Common myeloid progenitor, CD34-positive (primary cell): ENCODE results near the gene SUCLG1.

Experiments used
- CTCF ChIA-PET: fragments of 350-600 bp; sonication (Branson Sonifier 250); formaldehyde crosslinking; loops from one replicate; lab custom pipeline; 2021; ENCODE audit warnings: antibody characterized with exemption; lab: Charles Lee
- POLR2A ChIA-PET: fragments of 350-600 bp; sonication (Branson Sonifier 250); formaldehyde crosslinking; loops from one replicate; lab custom pipeline; 2021; ENCODE audit warnings: antibody characterized with exemption; lab: Charles Lee
- DNase-seq, 3 donors: peaks; one replicate each; pipeline versions ENCODE4 v3.0.0 to v3.0.0-alpha.2; 2013
- H3K27ac ChIP-seq, 2 experiments: 1 replicate in 1 of 2; 2 replicates in 1 of 2; pipeline ENCODE4 v1.7.0; 2013; ENCODE audit warnings: inconsistent platforms in 2 of 2, low read length in 2 of 2, mild to moderate bottlenecking in 2 of 2, low read depth in 1 of 2, moderate library complexity in 1 of 2; ENCODE audit not compliant: severe bottlenecking in 2 of 2, insufficient read depth in 1 of 2, poor library complexity in 1 of 2
- H3K27me3 ChIP-seq, 5 experiments: replicated peaks in 2 of 5; 1 replicate in 3 of 5; 2 replicates in 2 of 5; pipeline versions ENCODE4 v1.6.1 to v1.7.0; 2013; ENCODE audit warnings: low read length in 4 of 5, mild to moderate bottlenecking in 2 of 5, moderate library complexity in 2 of 5, inconsistent platforms in 1 of 5; ENCODE audit not compliant: insufficient read depth in 5 of 5, control insufficient read depth in 4 of 5
- H3K36me3 ChIP-seq, 4 experiments: 1 replicate in 2 of 4; 2 replicates in 2 of 4; pipeline versions ENCODE4 v1.6.1 to v1.7.0; 2013; ENCODE audit warnings: low read length in 3 of 4, control low read depth in 1 of 4, mild to moderate bottlenecking in 1 of 4; ENCODE audit not compliant: control insufficient read depth in 4 of 4, insufficient read depth in 4 of 4
- H3K4me1 ChIP-seq, 4 experiments: 1 replicate in 3 of 4; 2 replicates in 1 of 4; pipeline versions ENCODE4 v1.6.1 to v1.7.1; 2013; ENCODE audit warnings: low read length in 3 of 4, mild to moderate bottlenecking in 3 of 4, control low read depth in 1 of 4, inconsistent platforms in 1 of 4, moderate library complexity in 1 of 4; ENCODE audit not compliant: control insufficient read depth in 4 of 4, insufficient read depth in 4 of 4; ENCODE audit errors: control extremely low read depth in 1 of 4
- H3K4me3 ChIP-seq, 7 experiments: 1 replicate in 4 of 7; 2 replicates in 3 of 7; pipeline versions ENCODE4 v1.5.1 to v1.7.0; 2013; ENCODE audit warnings: mild to moderate bottlenecking in 7 of 7, low read length in 6 of 7, moderate library complexity in 6 of 7, inconsistent platforms in 2 of 7, low read depth in 2 of 7, control low read depth in 1 of 7; ENCODE audit not compliant: insufficient read depth in 4 of 7, control insufficient read depth in 1 of 7; ENCODE audit errors: extremely low read depth in 1 of 7
- H3K9me3 ChIP-seq, 5 experiments: 1 replicate in 4 of 5; 2 replicates in 1 of 5; pipeline versions ENCODE4 v1.6.1 to v1.7.1; 2013; ENCODE audit warnings: low read length in 4 of 5, mild to moderate bottlenecking in 2 of 5, inconsistent platforms in 1 of 5, low read depth in 1 of 5, moderate library complexity in 1 of 5; ENCODE audit not compliant: control insufficient read depth in 4 of 5, insufficient read depth in 2 of 5; ENCODE audit errors: control extremely low read depth in 1 of 5
- WGBS: methylation state at CpG from one replicate; pipeline ENCODE4 v1.1.5; 2013; ENCODE audit not compliant: insufficient coverage; 5-methylcytosine and 5-hydroxymethylcytosine counted together

Gene SUCLG1

DNA sequence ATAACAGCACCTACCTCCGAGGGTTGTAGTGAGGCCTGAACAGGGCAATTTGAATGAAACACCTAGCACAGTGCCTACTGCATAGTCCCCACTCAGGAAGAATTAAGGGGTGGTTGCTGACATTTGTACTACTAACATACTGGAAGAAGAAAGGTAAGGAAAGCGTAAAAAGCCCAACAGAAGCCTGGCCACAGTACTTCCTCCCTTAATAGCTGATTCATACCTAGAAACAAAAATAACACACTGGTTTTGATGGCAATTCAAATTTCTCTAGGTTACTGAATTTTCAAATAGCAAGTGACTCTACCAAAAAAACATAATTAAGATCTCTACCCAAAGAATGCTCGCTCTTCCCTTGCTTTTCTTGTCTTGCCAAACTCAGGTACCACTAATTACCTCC is 16.2 kb downstream of the SUCLG1 start:
- peak overlapping the region; percentile 51 to 70 for H3K27ac ChIP-seq
- H3K27me3 ChIP-seq, result no peaks in the 10 kb centered on the region
- H3K36me3 ChIP-seq, result peaks cover 16 to 67% (median 32%) of the 10 kb centered on the region in 4 experiments
- peak in 2 of 3 donors; percentile 35 to 53 for DNase-seq
- H3K4me3 ChIP-seq, result peak overlapping the region in 2 of 7 experiments; percentile 1 to 9
- CTCF ChIA-PET, result no interaction called here
- 83% methylated on average over 1 of the region's 3 CpGs for WGBS
- H3K9me3 ChIP-seq, result peaks cover 0 to 5% (median 0%) of the 10 kb centered on the region in 5 experiments
- H3K4me1 ChIP-seq, result peaks cover 0 to 23% (median 10%) of the 10 kb centered on the region in 4 experiments
- POLR2A ChIA-PET, result interaction anchor here (1.0 kb wide), 1 partner anchor 18 kb away, joined by 4 read pairs; no protein-coding TSS in a partner anchor

DNA sequence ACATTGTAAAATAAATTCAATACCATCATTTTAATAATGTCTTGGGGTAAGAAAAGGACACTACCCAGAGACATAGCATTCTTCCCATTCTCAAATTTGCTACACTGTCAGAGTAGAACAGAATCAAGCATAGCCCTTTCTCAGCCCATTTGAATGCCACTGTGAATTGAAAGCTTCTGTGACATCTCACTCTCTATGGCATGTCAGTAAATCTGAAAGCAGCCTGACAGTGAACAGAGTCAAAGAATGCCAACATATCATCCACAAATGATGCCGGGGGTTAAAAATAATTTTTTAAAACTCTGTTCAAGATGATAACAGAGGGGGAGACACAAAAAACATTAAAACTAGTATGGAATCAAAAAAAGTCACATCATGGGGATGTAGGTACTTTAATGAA is 17.6 kb downstream of the SUCLG1 start:
- H3K27ac ChIP-seq, result no peak overlapping the region
- H3K9me3 ChIP-seq, result peaks cover 0 to 5% (median 0%) of the 10 kb centered on the region in 5 experiments
- no peak overlapping the region for H3K4me3 ChIP-seq
- no peak for DNase-seq
- no peaks in the 10 kb centered on the region for H3K27me3 ChIP-seq
- peaks cover 0 to 21% (median 10%) of the 10 kb centered on the region in 4 experiments for H3K4me1 ChIP-seq
- peaks cover 19 to 72% (median 36%) of the 10 kb centered on the region in 4 experiments for H3K36me3 ChIP-seq
- POLR2A ChIA-PET, result no interaction called here
- 100% methylated on average over 1 of the region's 1 CpG for WGBS
- CTCF ChIA-PET, result no interaction called here

DNA sequence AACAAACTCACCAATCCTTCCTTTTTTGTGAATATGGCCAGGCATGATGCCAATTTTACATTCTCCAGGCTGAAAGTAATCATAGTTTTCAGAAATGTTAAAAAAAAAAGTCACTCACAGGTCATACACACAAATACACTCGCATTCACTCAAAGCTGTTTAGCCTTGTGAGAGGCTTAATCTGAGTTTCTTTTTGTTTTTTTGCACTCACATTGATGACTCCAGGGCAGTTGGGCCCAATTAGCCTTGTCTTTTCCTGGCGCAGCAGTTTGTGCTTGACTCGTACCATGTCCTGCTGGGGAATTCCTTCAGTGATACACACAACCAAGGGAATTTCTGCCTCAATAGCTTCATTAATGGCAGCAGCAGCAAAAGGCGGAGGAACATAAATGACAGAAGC is 18.0 kb downstream of the SUCLG1 start:
- Histone ChIP-seq H3K9me3 (peaks cover 0 to 5% (median 0%) of the 10 kb centered on the region in 5 experiments), H3K36me3 (peaks cover 19 to 72% (median 37%) of the 10 kb centered on the region in 4 experiments), H3K4me3 (no peak overlapping the region), H3K4me1 (peaks cover 0 to 21% (median 10%) of the 10 kb centered on the region in 4 experiments), H3K27ac (no peak overlapping the region), H3K27me3 (no peaks in the 10 kb centered on the region)
- no peak for DNase-seq
- WGBS, result 100% methylated on average over 3 of the region's 4 CpGs
- ChIA-PET POLR2A (no interaction called here), CTCF (no interaction called here)

DNA sequence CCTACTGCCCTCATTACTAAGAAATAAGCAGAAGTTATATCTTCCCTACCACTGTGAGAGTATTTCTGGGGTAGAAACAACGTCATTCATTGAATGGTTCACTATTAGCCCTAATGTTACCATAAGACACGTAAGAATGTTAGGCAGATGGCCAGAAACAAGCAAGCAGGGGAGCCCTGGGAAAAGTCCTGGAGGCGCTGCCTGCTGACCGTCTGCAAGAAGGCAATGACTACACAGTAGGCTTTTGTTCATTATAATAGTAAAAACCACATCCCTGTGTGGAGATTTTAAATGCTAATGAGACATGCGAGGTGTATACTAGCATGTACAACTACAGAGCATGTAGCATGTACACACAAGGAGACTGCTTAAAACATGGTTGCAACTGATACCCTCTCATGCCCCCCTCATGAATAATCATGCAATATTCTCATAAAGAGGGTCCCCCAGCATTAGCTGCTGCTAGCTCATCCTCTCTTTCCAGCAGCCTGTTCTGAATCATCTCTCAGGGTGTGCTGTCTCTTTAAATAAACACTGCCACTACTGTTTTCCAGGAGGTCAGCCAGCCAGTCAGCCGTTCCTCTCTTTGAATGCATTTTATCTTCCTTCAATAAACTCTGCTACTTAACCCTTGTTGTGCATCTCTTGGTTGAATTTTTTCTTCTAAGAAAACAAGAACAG is 23.6 kb downstream of the SUCLG1 start:
- no peak for DNase-seq
- Histone ChIP-seq H3K27me3 (no peaks in the 10 kb centered on the region), H3K4me3 (no peak overlapping the region), H3K36me3 (peaks cover 30 to 80% (median 56%) of the 10 kb centered on the region in 4 experiments), H3K4me1 (no peaks in the 10 kb centered on the region), H3K9me3 (peaks cover 0 to 2% (median 0%) of the 10 kb centered on the region in 5 experiments), H3K27ac (no peak overlapping the region)
- WGBS, result 100% methylated on average over 1 of the region's 6 CpGs
- CTCF ChIA-PET, result no interaction called here
- POLR2A ChIA-PET, result no interaction called here

DNA sequence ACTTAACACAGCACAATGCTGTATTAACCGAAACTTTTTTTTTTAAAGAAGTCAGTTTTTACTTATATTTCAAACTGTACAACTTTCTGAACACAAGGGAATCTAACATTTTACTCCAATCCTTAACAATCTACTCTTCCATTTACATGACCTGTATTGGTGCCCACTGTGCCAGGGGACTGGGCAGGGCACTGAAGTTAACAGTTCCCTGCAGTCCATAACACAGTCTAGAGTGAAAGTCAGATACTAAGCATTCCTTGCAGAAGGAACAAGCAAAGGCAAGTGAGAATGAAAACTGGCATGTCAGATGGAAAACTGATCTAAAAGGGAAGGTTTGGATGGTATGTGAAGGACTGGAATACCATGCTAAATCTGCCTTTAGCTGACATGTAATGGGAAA is 29.8 kb downstream of the SUCLG1 start:
- H3K27ac ChIP-seq, result no peak overlapping the region
- H3K4me3 ChIP-seq, result no peak overlapping the region
- WGBS, result 100% methylated on average over 1 of the region's 1 CpG
- CTCF ChIA-PET, result no interaction called here
- no peaks in the 10 kb centered on the region for H3K27me3 ChIP-seq
- H3K36me3 ChIP-seq, result peaks cover 22 to 73% (median 41%) of the 10 kb centered on the region in 4 experiments
- no peaks in the 10 kb centered on the region for H3K9me3 ChIP-seq
- no peaks in the 10 kb centered on the region for H3K4me1 ChIP-seq
- POLR2A ChIA-PET, result no interaction called here
- DNase-seq, result no peak

DNA sequence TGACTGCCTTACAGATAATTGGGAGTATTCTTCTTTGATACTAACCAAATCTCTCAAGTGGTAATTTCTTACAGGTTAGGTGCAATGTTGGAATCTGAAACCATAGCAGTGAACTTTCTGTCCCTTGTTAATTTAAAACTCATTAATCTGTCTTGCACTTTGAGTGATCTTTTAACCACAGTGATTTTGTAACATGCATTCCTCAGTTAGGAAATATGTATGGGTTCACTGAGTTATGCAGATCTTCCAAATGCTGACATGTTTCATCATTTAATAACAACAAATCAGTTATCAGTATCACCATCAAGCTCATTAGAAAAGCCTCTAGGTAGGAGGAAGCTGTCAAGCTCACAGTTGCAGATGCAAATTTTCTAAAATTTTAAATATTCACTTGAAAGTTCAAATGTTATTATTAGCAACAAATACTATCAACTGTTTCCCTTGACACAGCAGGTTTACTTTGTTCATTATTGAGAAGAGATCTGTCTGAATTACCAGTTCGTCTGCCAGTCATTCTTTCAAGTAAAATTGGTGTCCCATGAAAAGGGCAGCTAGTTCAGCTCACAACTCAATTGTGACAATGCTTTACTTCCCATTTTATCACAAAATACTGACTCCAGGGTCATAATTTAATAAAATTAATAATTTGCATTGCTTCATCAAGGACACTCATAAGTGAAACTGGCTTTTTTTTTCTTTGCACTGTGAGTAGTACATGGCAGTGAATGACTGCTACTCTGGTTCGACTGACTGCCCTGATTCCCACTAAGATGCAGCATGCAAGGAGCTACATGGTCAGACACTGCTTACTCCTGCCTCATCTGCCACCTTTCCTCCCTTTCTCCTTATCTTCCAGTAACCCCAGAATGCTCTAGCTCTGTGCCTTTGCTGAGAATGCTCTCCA is 31.6 kb downstream of the SUCLG1 start:
- Histone ChIP-seq H3K9me3 (no peaks in the 10 kb centered on the region), H3K4me3 (no peak overlapping the region), H3K36me3 (peaks cover 10 to 65% (median 38%) of the 10 kb centered on the region in 4 experiments), H3K27me3 (no peaks in the 10 kb centered on the region), H3K4me1 (no peaks in the 10 kb centered on the region), H3K27ac (no peak overlapping the region)
- ChIA-PET CTCF (interaction anchor here (1.2 kb wide), 1 partner anchor 13 kb away, joined by 3 read pairs; no protein-coding TSS in a partner anchor), POLR2A (no interaction called here)
- DNase-seq, result no peak
- 100% methylated on average over 2 of the region's 2 CpGs for WGBS
